CD4-positive, alpha-beta T cell treated with Interleukin-17A for 1 hour (primary cell): ENCODE data around the gene IFIT2.
"Not testable (repeated sequence)": the region's sequence is repeated elsewhere in the genome, so short reads cannot be mapped to it uniquely, and the experiment has no call there.

Experiments used
- DNase-seq: peaks from one replicate; pipeline ENCODE4 v3.0.0-alpha.2; 2020

IFIT2 gene

DNA sequence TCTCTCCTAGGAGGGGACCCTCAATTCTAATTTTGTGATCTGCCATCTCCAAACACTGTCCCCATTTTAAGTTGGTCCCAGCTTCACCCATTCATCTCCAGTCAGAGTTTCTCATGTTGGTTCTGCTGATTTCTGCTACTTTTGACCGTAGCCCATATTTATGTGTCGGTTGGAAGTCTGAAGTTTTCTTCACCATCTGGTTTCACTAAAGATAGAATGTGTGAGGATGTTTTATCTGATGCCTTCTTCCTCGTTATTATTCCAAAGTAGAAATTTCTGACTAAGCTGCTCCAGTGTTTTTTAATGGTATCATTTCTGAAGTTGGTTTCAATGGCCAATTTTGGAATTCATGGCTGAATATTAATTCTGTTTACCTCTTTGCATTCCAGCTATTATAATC, 21.3 kb upstream of the IFIT2 start:
- DNase-seq, result no peak

DNA sequence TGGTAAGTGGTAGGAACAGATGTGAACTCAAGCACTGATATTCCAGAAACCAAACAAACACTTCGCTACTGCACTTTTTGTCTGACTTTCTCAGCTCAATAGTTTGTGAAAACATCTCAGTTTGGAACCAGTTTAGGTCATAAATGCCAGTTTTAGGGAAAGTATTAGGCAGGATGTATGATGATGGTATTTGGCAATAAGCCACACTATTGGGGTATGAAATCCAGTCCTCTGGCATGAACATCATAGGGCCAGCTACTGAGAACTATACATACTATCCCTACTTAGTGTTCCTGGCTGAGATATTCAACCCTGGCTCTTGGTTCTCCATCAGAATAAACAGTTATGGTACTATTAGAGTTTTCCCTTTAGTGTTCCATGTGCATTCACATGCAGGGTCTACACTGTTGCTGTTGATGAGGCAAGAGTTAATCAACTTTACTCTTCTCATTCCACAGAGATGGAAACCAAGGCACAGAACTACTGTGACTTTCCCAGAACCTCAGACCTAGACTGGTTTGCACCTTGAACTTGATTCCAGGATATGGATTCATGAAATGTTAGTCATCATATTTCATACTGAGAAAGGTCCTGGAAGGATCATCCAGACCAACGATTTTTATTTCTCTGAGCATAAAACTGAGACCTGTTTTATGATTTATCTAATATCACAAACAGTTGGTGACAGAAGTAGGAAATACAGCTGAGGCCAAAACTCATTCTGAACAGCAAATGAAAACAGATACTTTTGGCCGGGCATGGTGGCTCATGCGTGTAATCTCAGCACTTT, 20.0 kb upstream of the IFIT2 start:
- DNase-seq, result no peak

DNA sequence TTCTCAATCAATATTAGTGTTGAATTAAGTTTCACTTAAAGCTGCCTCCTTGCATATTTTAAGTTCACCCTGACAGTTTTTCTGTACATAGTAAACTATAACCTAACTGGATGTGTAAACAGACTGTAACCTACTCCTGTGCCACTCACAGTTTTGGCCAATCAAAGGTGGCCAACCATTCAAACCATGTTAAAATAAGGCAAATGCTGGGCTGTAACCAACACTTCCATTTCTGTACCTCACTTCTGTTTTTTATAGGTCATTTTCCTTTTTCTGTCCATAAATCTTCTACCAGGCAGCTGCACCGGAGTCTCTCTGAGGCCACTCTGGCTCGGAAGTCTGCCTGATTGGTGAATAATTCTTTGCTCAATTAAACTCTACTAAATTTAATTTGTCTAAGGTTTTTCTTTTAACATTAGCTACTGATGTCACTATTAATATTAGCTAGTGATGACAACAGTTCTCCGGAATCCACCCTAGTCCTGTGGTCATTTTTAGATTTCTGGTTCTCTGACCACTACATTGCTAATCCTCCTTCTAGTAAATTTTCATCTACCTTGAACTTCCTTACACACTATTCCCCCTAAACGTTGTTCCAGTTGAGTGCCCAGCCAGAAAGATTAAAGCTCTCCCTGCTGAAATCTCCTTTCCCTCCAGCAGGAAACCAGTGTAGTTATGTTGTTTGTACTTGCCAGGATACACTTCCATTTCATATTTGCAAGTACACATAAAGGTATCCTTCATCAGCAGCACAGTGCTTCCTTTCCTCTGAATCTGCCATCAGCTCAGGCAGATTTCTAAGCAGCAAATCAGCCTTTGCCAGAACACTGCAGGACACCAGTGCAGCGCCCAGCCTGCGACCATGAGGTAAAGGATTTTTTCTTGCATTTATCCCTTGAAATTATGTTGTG, 18.6 kb upstream of the IFIT2 start:
- no peak for DNase-seq

DNA sequence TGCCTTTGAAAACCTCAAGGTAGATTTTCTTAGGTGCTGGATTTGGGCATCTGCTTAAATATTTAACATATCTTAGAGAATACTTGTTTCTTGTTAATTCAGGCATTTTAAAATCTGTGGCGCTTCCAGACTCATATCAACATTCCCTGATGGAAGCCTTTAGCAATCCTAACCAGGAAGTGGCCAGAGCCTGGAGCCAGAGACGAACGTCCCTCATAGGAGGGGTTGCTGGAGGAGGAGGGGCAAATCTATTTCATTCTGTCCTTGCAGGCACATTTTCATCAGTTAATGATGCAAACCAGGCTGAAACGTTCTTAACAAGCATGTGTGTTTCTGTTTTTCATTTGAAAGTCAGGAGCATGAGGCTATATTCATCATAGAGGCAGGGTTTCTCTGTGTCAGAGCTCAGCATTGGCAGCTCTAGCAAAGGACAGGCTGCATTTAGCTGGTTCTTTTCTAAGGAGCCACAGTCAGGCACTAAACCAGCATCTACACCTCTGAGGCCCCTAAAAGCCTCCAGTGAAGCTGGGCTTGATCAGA, 17.8 kb upstream of the IFIT2 start:
- DNase-seq, result no peak

DNA sequence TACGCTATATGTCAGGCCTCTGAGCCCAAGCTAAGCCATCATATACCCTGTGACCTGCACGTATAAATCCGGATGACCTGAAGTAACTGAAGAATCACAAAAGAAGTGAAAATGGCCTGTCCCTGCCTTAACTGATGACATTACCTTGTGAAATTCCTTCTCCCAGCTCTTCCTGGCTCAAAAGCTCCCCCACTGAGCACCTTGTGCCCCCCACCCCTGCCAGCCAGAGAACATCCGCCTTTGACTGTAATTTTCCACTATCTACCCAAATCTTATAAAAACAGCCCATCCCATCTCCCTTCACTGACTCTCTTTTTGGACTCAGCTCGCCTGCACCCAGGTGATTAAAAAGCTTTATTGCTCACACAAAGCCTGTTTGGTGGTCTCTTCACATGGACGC, 17.1 kb upstream of the IFIT2 start:
- DNase-seq, result not testable (repeated sequence)

DNA sequence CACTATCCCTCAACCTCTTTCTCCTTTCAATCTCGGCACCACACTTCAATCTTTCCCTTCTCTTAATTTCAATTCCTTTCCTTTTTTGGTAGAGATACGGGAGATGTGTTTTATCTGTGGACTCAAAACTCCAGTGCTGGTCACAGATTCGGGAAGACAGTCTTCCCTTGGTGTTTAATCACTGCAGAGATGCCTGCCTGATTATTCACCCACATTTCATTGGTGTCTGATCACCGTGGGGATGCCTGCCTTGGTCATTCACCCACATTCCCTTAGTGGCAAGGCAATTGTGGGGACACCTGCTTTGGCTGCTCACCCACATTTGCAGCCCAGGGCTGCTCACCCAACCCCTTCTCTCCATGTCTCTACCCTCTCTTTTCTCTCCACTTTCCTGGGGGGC, 16.5 kb upstream of the IFIT2 start:
- DNase-seq, result not testable (repeated sequence)

DNA sequence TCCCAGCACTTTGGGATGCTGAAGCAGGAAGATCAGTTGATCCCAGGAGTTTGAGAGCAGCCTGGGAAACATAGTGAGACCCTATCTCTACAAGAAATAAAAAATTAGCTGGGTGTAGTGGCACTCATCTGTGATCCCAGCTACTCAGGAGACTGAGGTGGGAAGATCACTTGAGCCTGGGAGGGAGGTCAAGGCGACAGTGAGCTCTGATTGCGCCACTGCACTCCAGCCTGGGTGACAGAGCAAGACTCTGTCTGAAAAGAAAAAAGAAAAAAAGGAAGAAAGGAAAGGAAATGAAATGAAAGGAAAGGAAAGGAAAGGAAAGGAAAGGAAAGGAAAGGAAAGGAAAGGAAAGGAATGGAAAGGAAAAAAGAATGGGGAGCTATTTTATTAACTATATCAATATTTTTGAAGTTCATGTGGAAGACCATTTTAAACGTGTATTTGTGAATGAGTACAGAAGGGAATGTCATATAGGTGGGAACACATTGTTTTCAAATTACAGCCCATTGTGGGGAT, 7.1 kb upstream of the IFIT2 start:
- DNase-seq, result no peak

DNA sequence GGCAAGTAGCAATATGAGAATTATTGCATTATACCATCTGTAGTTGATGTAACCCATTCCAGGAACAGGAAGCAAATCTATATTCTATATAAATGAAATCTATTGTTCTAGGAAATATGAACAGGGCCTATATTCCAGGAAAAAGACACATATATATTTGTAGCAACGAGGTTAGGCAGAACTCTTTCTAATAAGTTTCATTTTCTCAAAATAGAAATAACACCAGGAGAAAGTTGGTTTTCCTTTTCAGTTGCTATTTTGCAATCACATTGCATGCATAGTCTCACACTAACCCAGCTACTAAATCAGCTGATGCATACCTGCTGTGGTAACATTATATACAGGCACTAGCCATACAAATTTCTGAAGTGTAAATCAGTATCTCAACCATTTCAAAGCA, 6.2 kb upstream of the IFIT2 start:
- no peak for DNase-seq

DNA sequence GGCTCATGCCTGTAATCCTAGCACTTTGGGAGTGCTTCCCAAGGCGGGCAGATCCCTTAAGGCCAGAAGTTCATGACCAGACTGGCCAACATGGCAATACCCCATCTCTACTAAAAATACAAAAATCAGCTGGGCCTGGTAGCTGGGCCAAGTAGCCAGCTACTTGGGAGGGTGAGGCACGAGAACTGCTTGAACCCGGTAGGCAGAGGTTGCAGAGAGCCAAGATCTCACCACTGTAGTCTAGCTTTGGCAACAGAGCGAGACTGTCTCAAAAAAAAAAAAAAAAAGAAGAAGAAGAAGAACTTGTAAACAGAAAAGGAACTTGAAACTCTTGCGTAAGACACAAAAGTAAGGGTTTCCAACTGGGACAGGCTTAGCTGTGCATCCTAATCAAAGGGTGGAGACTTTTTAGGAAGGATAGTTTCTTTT, 5.6 kb upstream of the IFIT2 start:
- DNase-seq, result no peak

DNA sequence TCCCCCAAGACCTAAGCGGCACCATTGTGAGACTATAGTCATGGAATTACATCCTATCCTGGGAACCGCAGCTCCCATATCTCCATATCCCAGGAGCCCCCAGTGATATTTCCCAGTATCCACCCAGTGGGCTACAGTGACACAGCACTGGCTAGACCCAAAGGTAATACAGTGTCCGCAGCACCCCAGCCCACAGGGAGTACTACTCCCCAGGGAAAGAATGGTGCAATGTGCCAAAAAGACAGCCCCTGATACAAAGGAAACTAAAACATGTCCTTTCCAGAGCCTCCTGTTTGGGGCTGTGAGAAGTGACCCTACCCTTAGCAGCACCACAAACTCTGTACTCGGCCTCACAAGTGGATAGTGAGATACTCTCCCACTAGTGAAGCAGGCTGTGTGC, 4.5 kb upstream of the IFIT2 start:
- DNase-seq, result no peak

DNA sequence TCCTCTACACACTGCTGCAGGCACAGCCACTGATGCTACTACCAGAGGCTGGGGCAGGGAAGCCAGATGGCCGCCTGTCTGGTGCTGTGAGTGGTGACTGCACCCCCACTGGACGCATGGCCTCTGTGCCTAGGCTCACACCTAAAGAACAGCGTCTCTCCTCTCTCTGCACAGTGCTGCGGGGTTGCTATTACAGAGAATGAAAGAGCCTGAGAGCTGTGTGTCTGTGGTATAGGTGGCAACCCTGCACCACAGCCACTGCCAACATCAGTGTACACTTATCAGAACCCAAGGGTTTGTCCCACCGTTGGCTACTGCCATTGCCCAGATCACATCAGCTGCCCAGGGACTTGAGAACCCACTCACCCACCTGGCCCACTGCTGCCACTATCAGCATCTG, 4.1 kb upstream of the IFIT2 start:
- DNase-seq, result no peak

DNA sequence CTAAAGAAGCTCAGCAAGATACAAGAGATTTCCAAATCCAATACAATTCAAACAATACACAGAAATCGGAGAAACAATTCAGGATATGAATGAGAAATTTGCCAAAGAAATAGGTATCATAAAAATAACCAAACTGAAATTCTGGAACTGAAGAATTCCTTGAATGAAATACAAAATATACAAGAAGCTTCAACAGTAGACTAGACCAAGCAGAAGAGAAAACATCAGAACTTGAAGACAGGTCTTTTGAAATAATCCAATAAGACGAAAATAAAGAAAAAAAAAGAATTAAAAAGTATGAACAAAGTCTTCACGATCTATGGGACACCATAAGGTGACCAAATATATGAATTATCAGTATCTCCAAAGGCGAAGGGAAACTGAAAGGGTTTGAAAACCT, 2.8 kb upstream of the IFIT2 start:
- no peak for DNase-seq

DNA sequence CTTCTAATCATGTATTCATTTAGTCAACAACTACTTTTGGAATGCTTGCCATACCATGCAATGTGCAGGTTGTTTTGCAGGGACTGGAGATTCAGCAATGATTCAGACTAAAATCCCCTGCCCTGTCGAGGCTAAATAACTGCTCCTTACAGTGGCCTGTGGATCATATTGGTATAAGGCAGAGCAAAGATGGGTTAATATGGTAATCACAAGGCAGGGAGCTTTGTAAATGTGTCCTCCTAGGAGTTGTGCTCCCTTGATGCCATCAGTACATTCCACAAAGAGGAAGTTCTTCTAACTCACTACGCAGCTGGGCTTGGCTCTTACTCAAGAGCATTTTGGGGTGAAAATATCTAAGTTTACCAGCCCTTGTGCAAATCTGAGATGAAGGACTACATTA, 614 bp upstream of the IFIT2 start:
- peak; percentile 36 for DNase-seq

DNA sequence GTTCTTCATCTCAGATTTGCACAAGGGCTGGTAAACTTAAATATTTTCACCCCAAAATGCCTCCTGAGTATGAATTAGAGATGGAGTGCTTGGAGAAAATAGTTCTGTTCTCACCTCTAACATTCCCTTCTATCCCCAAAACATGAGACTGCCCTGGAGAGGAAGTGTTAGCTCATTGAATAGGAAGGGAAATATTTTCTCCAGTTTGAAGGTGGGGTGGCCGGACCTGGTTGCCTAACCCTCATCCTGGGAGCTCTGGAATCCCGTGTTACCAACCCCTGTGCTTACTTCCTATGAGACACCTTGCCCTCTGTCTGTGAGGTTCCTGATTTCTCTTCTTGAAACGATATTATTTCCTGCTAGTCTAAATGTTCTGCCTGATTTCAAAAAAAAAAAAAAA, 779 bp downstream of the IFIT2 start:
- DNase-seq, result no peak

DNA sequence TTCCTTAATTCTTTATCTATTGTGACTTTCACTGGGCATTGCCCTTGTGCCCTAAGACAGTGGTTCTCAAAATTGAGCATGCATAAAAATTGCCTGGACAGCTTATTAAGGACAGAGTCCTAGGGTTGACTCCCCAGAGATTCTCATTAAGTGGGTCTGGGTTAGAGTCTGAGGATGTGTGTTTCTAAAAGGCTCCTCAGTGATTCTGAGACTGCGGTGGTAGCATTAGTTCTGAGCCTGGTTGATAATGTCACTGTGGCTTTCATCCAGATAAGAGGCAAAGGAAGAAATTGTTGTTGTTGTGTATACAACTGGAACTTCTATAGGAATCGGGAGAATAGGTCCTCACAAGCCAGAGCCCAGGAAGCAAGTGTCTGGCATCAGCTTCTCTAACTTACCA, 1.3 kb downstream of the IFIT2 start:
- no peak for DNase-seq

DNA sequence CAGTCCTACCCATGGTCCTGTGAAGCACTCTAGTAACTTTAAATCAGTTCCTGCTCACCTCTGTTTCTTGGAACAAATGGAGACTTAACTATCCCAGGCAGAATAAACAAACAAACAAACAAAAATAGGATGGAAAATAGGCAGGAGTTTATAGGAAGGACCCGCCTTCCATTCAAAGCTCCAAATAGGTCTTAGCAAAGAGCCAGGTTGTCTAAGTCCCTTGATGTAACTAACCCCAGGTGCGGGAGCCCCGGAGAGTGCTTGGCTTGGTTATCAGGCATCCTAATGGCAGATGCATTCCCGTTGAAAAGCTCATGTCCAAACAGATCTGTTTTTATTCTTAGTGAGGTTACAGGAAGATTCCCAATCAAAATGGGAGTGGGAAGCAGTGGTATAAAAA, 2.2 kb downstream of the IFIT2 start:
- DNase-seq, result no peak

DNA sequence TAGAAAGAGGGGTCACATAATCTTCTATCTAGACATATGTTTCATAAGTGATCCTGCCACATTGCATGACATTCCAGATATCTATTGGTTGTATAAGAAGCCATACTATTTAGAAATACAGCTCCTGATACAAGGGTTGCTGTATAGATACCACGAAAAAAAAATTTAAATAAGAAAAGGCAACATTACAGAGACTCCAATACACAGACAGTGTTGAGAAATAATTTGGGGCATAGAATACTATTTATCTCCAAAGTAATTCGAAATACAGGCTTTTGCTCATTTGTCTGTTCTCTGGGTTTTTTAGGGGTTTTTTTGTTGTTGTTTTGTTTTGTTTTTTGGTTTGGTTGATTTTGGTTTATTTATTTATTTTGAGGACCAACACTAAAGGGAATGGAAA, 2.6 kb downstream of the IFIT2 start:
- no peak for DNase-seq

DNA sequence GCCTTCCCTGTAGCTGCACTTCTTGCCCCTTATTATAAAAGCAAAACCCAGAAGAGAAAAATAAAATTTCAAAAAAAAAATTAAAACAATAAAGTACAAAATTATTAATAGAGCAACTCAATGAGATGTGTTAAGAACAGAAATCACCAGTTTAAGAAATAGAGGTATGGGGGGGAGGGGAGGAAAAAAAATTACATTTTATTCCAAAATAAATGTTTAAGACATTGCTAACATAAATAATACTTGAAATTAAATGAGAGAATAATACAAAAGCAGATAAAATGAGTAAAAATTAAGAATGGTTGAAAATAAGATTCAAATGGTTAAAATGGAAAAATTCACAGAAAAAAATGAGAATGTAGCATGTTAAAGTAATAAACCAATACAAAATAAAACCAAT, 3.1 kb downstream of the IFIT2 start:
- DNase-seq, result no peak

DNA sequence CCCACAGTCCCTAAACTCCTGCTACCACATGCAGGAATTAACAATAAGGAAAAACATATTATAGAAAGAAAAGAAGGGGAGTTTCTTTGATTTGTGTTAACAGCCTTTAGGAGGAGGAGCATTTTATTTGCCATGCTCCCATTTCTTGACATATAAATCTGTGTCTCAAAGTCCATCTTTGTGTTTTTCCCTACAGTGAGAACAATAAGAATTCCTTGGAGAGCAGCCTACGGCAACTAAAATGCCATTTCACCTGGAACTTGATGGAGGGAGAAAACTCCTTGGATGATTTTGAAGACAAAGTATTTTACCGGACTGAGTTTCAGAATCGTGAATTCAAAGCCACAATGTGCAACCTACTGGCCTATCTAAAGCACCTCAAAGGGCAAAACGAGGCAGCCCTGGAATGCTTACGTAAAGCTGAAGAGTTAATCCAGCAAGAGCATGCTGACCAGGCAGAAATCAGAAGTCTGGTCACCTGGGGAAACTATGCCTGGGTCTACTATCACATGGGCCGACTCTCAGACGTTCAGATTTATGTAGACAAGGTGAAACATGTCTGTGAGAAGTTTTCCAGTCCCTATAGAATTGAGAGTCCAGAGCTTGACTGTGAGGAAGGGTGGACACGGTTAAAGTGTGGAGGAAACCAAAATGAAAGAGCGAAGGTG, 4.1 kb downstream of the IFIT2 start:
- no peak for DNase-seq

DNA sequence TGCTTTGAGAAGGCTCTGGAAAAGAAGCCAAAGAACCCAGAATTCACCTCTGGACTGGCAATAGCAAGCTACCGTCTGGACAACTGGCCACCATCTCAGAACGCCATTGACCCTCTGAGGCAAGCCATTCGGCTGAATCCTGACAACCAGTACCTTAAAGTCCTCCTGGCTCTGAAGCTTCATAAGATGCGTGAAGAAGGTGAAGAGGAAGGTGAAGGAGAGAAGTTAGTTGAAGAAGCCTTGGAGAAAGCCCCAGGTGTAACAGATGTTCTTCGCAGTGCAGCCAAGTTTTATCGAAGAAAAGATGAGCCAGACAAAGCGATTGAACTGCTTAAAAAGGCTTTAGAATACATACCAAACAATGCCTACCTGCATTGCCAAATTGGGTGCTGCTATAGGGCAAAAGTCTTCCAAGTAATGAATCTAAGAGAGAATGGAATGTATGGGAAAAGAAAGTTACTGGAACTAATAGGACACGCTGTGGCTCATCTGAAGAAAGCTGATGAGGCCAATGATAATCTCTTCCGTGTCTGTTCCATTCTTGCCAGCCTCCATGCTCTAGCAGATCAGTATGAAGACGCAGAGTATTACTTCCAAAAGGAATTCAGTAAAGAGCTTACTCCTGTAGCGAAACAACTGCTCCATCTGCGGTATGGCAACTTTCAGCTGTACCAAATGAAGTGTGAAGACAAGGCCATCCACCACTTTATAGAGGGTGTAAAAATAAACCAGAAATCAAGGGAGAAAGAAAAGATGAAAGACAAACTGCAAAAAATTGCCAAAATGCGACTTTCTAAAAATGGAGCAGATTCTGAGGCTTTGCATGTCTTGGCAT, 4.8 kb downstream of the IFIT2 start:
- DNase-seq, result no peak

DNA sequence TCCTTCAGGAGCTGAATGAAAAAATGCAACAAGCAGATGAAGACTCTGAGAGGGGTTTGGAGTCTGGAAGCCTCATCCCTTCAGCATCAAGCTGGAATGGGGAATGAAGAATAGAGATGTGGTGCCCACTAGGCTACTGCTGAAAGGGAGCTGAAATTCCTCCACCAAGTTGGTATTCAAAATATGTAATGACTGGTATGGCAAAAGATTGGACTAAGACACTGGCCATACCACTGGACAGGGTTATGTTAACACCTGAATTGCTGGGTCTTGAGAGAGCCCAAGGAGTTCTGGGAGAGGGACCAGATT, 5.4 kb downstream of the IFIT2 start:
- DNase-seq, result no peak

DNA sequence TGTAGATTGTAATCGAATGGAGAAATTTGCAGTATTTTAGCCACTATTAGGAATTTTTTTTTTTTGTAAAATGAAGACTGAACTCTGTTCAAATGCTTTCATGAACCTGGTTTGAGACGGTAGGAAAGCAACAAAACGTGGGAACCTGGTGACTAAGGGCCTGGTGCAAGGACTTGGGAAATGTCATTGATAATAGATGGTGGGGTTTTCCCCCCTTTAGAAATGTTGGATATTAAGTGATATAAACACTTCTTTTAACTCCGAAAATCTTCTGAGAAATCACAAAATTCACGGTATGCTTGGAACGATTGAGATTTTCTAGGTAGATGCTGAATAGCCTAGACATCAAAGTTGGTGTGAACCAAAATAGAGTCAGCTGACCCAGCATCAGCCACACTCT, 6.4 kb downstream of the IFIT2 start:
- DNase-seq, result no peak

DNA sequence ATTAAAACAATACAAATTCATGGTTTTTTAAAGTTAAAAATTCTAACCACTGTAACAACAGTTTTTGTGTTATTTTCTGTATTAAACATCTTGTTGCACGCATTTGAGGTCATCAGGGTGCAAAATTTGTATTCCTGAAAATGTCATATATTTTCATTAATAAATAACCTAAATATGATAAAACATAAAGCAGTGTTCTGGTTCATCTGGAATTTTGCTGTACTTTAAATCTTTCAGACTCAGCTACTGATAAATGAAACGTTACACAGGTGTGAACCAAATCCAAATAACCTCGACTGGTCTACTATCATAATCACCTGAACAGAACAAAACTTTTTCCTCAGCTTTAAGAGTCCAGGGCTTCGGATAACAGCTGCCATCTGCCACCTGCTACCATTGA, 6.9 kb downstream of the IFIT2 start:
- no peak for DNase-seq
